Activated naive CD8-positive, alpha-beta T cell treated with anti-CD3 and anti-CD28 coated beads, Interleukin-2, amount 50 U/mL, for 24 hours (primary cell): Measurements from ENCODE around the gene THEM5.
"Not testable (repeated sequence)": the region's sequence is repeated elsewhere in the genome, so short reads cannot be mapped to it uniquely, and the experiment has no call there.

Source experiments
- ATAC-seq: fragments of 150-1000 bp; cut with Tn5 transposase; one replicate; pipeline ENCODE4 v1.10.0; 2021
- DNase-seq: peaks from one replicate; pipeline ENCODE4 v3.0.0; 2021
- H3K27ac Mint-ChIP-seq: one replicate; pipeline ENCODE4 v1.8.0; 2021; ENCODE audit warnings: mild to moderate bottlenecking, mixed read lengths
- H3K27me3 Mint-ChIP-seq: one replicate; pipeline ENCODE4 v1.8.0; 2021; ENCODE audit warnings: mixed read lengths
- H3K36me3 Mint-ChIP-seq: one replicate; pipeline ENCODE4 v1.8.0; 2021; ENCODE audit warnings: low read depth, mixed read lengths
- H3K4me1 Mint-ChIP-seq: one replicate; pipeline ENCODE4 v1.8.0; 2021; ENCODE audit warnings: mixed read lengths
- H3K4me3 Mint-ChIP-seq: one replicate; pipeline ENCODE4 v1.8.0; 2021; ENCODE audit warnings: mild to moderate bottlenecking, moderate library complexity, mixed read lengths
- H3K9me3 Mint-ChIP-seq: one replicate; pipeline ENCODE4 v1.8.0; 2021; ENCODE audit warnings: mixed read lengths

The THEM5 gene

GRCh38 chr1:151858030-151858746 lies 4.7 kb upstream of the THEM5 start:
- ATAC-seq = no peak
- H3K27ac Mint-ChIP-seq = no peak overlapping the region
- DNase-seq = no peak
- H3K4me1 Mint-ChIP-seq = no peaks in the 10 kb centered on the region
- H3K27me3 Mint-ChIP-seq = no peaks in the 10 kb centered on the region
- no peak overlapping the region for H3K4me3 Mint-ChIP-seq
- H3K36me3 Mint-ChIP-seq = no peaks in the 10 kb centered on the region
- no peaks in the 10 kb centered on the region for H3K9me3 Mint-ChIP-seq

DNA sequence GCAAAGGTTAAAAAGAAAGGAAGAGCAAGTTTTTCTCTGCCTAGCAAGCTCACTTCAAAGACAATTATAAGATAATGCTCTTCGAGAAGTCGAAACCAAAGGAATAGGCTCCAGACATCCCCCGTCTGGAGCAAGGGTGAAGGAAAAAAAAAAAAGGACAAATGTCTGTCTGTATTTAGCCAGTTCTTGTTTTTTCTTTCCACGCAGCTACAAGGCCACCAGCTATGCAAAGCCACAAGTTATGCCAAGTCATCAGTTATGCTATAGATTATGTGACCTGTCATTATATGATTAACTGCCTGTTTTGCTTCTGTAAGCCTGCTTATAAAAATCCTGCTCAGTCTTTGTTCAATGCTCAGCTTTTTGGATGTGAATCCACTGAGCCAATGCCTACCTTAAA lies 2.4 kb upstream of the THEM5 start:
- Mint-ChIP-seq H3K27me3 (no peaks in the 10 kb centered on the region), H3K4me1 (no peaks in the 10 kb centered on the region), H3K4me3 (no peak overlapping the region), H3K27ac (no peak overlapping the region), H3K9me3 (no peaks in the 10 kb centered on the region), H3K36me3 (no peaks in the 10 kb centered on the region)
- ATAC-seq (no peak), DNase-seq (no peak)

DNA sequence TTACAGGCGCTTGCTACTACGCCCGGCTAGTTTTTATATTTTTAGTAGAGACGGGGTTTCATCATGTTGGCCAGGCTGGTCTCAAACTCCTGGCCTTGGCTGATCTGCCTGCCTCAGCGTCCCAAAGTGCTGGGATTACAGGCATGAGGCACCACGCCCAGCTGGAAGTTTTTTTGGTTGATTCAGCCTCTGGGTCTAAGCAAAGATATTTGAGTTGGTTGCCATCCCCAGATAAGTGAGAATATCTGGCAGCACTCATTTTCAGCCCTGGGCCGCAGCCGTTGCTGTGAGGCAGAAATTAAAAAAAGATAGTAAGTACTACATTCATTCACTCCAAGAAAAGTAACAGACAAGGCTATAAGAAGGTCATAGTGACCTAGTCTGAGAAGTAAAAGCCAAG lies 2.0 kb upstream of the THEM5 start:
- H3K36me3 Mint-ChIP-seq, H3K4me3 Mint-ChIP-seq, DNase-seq, H3K9me3 Mint-ChIP-seq, ATAC-seq, H3K27me3 Mint-ChIP-seq, H3K4me1 Mint-ChIP-seq, H3K27ac Mint-ChIP-seq: not testable (repeated sequence)

DNA sequence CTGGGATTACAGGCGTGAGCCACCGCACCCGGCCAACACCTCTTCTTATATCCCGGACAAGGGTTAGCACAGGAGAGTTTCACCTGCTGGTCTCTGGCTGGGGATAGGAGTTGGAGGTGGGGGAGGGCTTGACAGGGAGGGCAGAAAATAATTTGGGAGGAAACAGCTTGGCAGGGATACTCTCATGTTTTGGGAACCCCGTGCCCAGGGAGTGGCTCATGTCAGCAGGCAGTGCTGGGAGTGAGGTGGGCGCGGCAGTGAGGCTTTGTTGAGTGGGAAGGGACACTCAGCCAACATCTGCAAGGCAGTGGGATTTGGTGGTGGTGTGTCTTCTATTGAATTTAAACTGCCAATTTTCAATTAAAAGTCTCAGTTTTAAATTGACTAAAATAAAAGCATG lies 1.1 kb upstream of the THEM5 start:
- Mint-ChIP-seq H3K27ac (no peak overlapping the region), H3K4me3 (no peak overlapping the region), H3K36me3 (no peaks in the 10 kb centered on the region), H3K9me3 (no peaks in the 10 kb centered on the region), H3K4me1 (no peaks in the 10 kb centered on the region), H3K27me3 (no peaks in the 10 kb centered on the region)
- no peak for DNase-seq
- ATAC-seq = no peak

GRCh38 chr1:151852733-151853132 lies 779 bp downstream of the THEM5 start:
- Mint-ChIP-seq H3K36me3 (peaks cover 2% of the 10 kb centered on the region), H3K4me1 (peaks cover 15% of the 10 kb centered on the region), H3K27me3 (no peaks in the 10 kb centered on the region), H3K4me3 (no peak overlapping the region), H3K27ac (no peak overlapping the region), H3K9me3 (no peaks in the 10 kb centered on the region)
- ATAC-seq (no peak), DNase-seq (no peak)

DNA sequence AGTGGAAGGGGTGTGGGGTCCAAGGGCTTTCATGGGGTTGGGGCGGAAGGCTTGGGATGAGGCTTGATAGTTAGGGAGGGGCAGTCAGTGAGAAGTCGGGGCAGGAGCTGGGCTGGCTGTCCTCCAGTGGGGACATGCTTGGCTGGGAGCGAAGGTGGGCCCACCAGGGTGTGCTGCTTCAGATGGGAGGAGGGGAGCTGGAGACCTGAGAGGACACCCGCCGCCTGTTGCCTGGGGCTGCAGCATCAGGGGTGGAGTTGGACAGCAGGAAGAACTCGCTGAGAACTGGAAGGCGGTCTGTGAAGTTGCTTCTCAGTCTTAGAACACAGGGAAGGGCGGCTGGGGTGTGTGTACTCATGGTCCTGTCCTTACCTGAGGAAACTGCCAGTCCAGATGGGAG lies 1.6 kb downstream of the THEM5 start:
- Mint-ChIP-seq H3K4me1 (peaks cover 16% of the 10 kb centered on the region), H3K4me3 (no peak overlapping the region), H3K27ac (no peak overlapping the region), H3K36me3 (peaks cover 4% of the 10 kb centered on the region), H3K9me3 (no peaks in the 10 kb centered on the region), H3K27me3 (no peaks in the 10 kb centered on the region)
- DNase-seq (no peak), ATAC-seq (no peak)

- no peak overlapping the region for H3K27ac Mint-ChIP-seq
- no peaks in the 10 kb centered on the region for H3K27me3 Mint-ChIP-seq
- no peak overlapping the region for H3K4me3 Mint-ChIP-seq
- ATAC-seq (no peak), DNase-seq (no peak)
- no peaks in the 10 kb centered on the region for H3K9me3 Mint-ChIP-seq
- H3K4me1 Mint-ChIP-seq = peaks cover 27% of the 10 kb centered on the region
- H3K36me3 Mint-ChIP-seq = peaks cover 12% of the 10 kb centered on the region
Observed at GRCh38 chr1:151849871-151850270, 3.6 kb downstream of the THEM5 start.

DNA sequence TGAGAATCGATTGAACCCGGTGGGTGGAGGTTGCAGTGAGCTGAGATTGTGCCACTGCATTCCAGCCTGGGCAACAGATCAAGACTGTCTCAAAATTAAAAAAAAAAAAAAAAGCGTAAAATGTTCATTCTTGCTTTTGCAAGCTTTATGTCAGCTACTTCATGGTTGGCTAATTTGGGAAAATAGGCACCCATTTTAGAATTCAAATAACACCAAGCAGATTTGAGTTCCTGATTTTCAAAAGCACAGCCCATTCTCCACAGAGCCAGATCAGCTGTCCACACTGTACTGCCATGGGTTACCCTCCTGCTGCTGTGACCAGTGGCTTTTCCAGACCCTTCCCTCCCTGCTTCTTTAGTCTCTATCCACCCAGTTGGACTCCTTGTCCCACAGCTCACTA lies 4.4 kb downstream of the THEM5 start:
- peaks cover 27% of the 10 kb centered on the region for H3K4me1 Mint-ChIP-seq
- DNase-seq = no peak
- no peak overlapping the region for H3K4me3 Mint-ChIP-seq
- no peaks in the 10 kb centered on the region for H3K27me3 Mint-ChIP-seq
- no peak for ATAC-seq
- H3K9me3 Mint-ChIP-seq = no peaks in the 10 kb centered on the region
- peaks cover 14% of the 10 kb centered on the region for H3K36me3 Mint-ChIP-seq
- H3K27ac Mint-ChIP-seq = no peak overlapping the region

GRCh38 chr1:151847867-151848596 lies 5.5 kb downstream of the THEM5 start:
- peaks cover 20% of the 10 kb centered on the region for H3K36me3 Mint-ChIP-seq

GRCh38 chr1:151846686-151847237 lies 6.8 kb downstream of the THEM5 start:
- H3K9me3 Mint-ChIP-seq = no peaks in the 10 kb centered on the region
- no peak for ATAC-seq
- no peak for DNase-seq
- peaks cover 27% of the 10 kb centered on the region for H3K36me3 Mint-ChIP-seq
- peaks cover 30% of the 10 kb centered on the region for H3K4me1 Mint-ChIP-seq
- H3K27me3 Mint-ChIP-seq = no peaks in the 10 kb centered on the region
- H3K27ac Mint-ChIP-seq = peak overlapping the region; percentile 18
- no peak overlapping the region for H3K4me3 Mint-ChIP-seq

More at GRCh38 chr1:151847867-151848596, 5.5 kb downstream of the THEM5 start:
- H3K9me3 Mint-ChIP-seq = no peaks in the 10 kb centered on the region
- ATAC-seq (no peak), DNase-seq (no peak)
- no peaks in the 10 kb centered on the region for H3K27me3 Mint-ChIP-seq
- peak overlapping the region; percentile 77 for H3K27ac Mint-ChIP-seq
- no peak overlapping the region for H3K4me3 Mint-ChIP-seq
- H3K4me1 Mint-ChIP-seq = peaks cover 29% of the 10 kb centered on the region

- no peak overlapping the region for H3K4me3 Mint-ChIP-seq
- H3K36me3 Mint-ChIP-seq = peaks cover 30% of the 10 kb centered on the region
- H3K27me3 Mint-ChIP-seq = no peaks in the 10 kb centered on the region
- H3K4me1 Mint-ChIP-seq = peaks cover 33% of the 10 kb centered on the region
- DNase-seq (no peak), ATAC-seq (peak; percentile 67)
- peak overlapping the region; percentile 18 for H3K27ac Mint-ChIP-seq
- no peaks in the 10 kb centered on the region for H3K9me3 Mint-ChIP-seq
Observed at GRCh38 chr1:151846062-151846568, 7.4 kb downstream of the THEM5 start.

DNA sequence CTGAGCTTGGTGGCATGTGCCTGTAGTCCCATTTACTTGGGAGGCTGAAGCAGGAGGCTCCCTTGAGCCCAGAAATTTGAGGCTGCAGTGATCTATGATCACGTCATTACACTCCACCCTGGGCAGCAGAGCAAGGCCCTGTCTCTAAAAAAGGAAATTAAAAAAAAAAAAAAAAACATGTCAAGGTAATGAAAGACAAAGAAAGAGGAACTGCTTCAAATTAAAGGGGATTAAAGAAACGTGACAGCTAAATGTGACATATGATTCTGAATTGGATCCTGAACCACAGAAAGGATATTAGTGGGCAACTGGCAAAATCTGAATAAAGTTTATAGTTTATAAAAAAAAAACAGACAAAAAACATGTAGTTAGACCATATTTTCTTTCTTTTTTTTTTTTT lies 10.1 kb downstream of the THEM5 start:
- H3K9me3 Mint-ChIP-seq = no peaks in the 10 kb centered on the region
- H3K4me1 Mint-ChIP-seq = peaks cover 42% of the 10 kb centered on the region
- ATAC-seq (no peak), DNase-seq (no peak)
- H3K27me3 Mint-ChIP-seq = no peaks in the 10 kb centered on the region
- H3K36me3 Mint-ChIP-seq = peaks cover 35% of the 10 kb centered on the region
- H3K4me3 Mint-ChIP-seq = no peak overlapping the region
- no peak overlapping the region for H3K27ac Mint-ChIP-seq

DNA sequence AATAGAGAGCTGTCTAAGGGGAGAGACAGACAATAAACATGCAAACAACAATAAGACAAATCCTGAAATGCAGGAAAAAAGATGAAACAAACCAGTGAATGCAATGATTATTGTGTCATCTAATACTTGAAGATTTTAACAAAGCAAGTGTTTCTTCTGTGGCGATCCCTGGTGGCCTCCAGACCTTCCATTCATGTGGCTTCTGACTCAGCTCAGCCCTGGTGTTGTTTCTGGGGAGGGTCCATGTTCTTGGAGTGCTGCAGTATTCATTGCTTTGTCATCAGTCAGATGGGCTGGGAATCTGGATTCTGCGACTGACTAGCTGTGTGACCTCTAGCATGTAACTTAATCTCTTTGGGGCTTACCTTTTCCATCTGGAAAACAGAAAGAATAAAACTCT lies 12.4 kb downstream of the THEM5 start:
- H3K27ac Mint-ChIP-seq = no peak overlapping the region
- H3K4me3 Mint-ChIP-seq = no peak overlapping the region
- no peak for ATAC-seq
- H3K27me3 Mint-ChIP-seq = peaks cover 1% of the 10 kb centered on the region
- H3K36me3 Mint-ChIP-seq = peaks cover 30% of the 10 kb centered on the region
- DNase-seq = no peak
- H3K4me1 Mint-ChIP-seq = peaks cover 45% of the 10 kb centered on the region
- H3K9me3 Mint-ChIP-seq = no peaks in the 10 kb centered on the region

GRCh38 chr1:151840421-151840820 lies 13.1 kb downstream of the THEM5 start:
- Mint-ChIP-seq H3K9me3 (no peaks in the 10 kb centered on the region), H3K27me3 (peaks cover 1% of the 10 kb centered on the region), H3K4me1 (peaks cover 47% of the 10 kb centered on the region), H3K36me3 (peaks cover 27% of the 10 kb centered on the region), H3K4me3 (peak overlapping the region; percentile 84), H3K27ac (peak overlapping the region; percentile 14)
- ATAC-seq (no peak), DNase-seq (no peak)
